ENCODE results near the gene PRKCZ.

The PRKCZ gene

GRCh38 chr1:2061065-2061778 is 11.0 kb downstream of the PRKCZ start:
- DNase-seq (ENCODE audit: low read depth in 2 of 2): no peak

DNA sequence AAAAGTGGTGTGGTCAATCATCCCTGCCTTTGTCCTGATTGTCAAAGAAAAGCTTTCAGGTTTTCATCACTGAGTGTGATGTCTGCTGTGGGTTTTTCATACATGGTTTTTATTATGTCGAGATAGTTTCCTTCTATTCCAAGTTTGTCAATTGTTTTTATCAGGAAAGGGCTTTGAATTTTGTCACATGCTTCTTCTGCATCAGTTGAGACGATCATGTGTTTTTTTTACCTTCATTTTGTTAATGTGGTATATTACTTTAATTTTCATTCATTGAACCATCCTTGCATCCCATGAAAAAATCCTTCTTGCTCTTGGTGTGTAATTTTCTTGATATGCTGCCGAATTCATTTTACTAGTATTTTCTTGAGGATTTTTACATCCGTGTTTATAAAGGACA is 15.5 kb downstream of the PRKCZ start:
- DNase-seq (ENCODE audit: low read depth in 2 of 2): no peak

DNA sequence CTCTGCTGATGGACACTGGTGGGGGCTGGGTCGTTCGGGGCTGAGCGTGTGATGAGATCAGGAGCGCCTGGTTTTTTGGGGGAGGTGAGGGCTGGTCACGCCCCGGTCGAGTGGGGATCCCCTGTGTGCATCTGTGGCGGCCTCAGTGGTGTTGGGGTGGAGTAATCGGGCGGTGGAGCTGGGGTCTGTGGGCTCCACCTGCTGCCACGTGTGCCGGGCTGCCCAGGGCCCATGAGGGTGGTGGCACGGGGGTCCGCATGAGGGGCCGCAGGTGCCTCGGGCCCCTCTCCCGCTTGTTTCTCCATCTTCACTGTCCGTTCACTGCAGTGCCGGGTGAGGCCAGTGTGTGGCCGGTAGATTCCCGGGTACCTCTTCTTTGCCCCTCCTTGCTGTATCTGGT is 17.2 kb downstream of the PRKCZ start:
- no peak for DNase-seq (ENCODE audit: low read depth in 2 of 2)

DNA sequence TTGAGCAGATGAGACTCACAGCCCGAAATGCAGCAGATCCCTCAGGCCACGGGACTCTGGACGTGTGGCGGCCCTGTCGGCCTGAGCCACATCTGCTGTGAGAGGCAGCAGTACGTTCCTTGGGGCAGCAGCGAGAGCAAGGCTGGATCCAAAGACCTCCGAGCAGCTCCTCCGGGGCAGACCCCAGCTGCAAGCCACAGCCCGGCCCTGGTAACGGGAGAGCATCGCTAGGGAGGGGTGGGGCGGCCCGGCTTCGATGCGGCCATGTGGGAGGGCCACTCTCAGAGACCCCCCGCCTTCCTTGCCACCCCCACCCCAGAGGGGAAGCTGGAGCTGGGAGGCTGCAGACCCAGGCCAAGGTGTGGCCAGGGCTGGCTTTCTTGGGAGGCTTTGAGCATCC is 17.8 kb downstream of the PRKCZ start:
- no peak for DNase-seq (ENCODE audit: low read depth in 2 of 2)

- DNase-seq (ENCODE audit: low read depth in 2 of 2): no peak
These were observed 18.7 kb downstream of the PRKCZ start for GRCh38 chr1:2068951-2069350.

DNA sequence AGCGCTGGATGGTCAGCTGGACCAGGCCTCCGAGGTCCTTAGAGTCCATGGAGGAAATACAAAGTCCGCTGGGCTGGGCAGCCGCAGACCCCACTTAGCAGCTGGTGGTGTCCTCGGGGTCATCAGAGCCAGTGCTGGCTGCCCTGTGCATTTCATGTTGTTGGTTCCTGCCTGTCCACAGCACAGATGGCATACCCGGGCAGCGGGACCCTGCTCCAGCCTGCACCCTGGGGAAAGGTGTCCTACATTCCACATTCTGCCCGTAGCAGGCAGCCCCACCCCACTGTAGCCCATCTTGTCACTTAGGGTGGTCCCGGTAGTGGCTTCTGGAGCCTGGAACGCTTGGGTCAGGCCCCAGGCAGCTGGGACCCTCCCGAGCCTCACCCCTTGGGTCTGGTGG is 19.8 kb downstream of the PRKCZ start:
- no peak for DNase-seq (ENCODE audit: low read depth in 2 of 2)

- DNase-seq (ENCODE audit: low read depth in 2 of 2): no peak
These were observed 20.8 kb downstream of the PRKCZ start for GRCh38 chr1:2070800-2071530.

DNA sequence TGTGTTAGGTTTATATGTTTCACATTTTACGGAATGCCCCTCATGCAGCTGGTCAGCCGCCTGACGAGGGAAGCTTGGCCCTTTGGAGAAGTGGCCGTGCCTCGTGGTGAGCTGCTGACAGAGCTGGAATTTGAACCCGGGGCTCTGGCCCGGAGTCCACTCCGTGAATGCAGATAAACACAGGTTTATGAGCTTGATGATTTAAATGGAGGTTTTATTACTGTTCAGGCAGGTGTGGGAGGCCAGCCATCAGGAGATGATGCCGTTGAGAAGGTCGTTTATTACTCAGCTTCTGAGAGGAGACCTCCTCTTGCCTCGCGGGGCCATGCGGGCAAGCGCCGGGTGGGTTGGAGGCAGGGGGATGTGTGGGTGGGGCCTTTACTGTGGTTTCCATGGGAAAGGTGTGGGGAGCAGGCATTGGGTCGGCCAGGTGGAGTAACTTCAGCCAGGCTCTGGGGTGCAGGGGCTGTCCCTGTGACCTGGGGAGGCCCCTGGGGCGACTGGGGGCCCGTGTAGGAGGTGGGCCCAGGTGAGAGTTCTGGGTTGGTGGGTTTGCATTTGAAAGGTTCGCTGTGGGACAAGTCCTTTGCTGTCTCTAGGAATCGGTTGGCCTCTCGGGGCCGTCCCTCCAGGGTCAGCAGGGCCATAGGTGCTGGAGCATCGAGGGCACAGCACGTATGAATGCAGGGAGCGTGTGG is 22.0 kb downstream of the PRKCZ start:
- no peak for DNase-seq (ENCODE audit: low read depth in 2 of 2)

DNA sequence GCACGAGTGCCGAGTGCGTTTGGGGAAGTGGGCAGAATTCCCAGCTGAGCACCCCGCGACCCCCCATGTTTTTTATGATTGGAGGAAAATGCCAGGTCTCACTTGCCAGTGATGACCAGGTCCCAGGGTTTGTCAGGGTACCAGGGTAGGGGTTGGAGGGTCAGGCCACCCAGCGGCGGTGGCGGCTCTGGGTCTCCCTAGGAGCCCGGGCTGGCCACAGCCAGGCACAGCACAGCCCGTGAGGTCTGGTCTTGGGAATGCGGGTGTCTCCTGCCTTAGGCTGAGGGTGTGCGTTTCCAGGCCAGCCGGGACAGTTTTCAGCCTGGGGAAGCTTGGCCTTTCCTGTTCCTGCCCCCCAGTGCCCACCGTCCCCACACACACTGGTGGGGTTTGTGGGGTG is 22.7 kb downstream of the PRKCZ start:
- DNase-seq (ENCODE audit: low read depth in 2 of 2): no peak

GRCh38 chr1:2073382-2074230 is 23.4 kb downstream of the PRKCZ start:
- no peak for DNase-seq (ENCODE audit: low read depth in 2 of 2)

DNA sequence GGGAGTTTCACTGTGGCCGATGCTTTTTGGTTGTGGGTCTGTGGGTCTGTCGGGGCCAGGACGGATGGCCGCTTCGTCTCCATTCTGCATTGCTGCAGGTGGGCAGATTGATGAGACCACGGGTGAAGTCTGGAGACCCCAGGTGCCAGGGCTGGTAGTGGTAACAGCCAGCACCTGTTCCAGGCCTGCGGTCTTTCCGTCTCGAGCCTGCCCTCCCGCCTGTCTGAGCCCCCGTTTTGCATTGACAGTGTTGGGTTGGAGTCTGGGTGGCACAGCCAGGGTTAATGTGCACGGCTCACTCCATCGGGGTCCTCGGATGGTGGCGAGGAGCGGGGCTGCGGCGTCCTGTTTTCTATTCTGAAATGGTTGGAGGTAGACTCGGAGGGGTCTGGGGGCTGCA is 24.2 kb downstream of the PRKCZ start:
- DNase-seq (ENCODE audit: low read depth in 2 of 2): no peak

- no peak for DNase-seq (ENCODE audit: low read depth in 2 of 2)
These were observed 24.9 kb downstream of the PRKCZ start for GRCh38 chr1:2074944-2075740.

DNA sequence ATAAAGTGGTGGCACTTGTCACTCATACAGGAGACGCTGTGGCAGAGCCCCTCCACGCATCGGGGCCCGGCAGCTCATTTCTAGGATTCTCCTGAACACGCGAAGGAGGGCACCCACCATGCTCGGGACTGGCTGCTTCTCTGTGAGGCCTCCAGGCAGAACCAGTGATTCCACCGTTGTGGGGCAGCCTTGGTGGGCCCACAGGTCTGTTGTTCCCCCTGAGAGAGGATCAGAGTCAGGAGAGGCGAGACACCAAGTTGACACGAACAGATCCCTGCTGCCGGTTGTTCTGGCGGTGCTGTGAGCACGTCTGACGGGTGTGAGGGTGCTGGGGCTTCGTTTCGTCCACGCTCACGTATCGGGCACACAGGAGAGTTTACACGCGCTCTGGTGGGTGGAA is 26.6 kb downstream of the PRKCZ start:
- DNase-seq (ENCODE audit: low read depth in 2 of 2): no peak

- no peak for DNase-seq (ENCODE audit: low read depth in 2 of 2)
These were observed 28.0 kb downstream of the PRKCZ start for GRCh38 chr1:2078170-2078569.

DNA sequence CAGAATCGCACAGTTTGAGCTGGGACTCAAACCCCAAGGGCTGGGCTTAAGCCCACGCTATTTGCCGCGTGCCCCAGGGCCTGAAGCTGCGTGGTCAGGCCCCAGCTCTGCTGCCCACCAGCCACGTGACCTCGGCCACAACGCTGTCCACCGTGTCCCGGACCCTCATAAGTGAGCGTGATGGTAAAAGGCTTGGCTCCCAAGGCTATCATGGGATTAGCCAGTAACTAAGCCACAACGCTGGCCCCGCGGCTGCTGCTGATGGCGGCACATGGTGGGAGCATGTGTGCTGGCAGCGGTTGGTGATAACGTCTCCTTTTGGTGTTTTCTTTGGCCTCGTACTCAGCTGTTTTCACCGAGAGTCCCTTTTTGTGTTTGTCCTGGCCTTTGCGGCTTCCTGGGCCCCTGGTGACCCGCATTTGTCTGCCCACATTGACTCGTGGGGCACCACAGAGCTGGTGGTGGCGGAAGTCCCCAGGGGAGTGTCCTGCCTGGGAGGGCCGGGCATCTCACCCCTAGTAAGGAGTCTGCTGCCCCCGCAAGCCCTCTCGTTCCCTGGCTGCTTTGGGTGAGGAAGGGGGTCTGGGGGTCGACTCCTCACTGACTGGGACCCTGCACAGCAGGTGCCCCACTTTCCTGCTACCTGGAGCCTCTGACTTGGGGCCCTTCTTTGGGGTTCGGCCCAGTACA is 29.3 kb downstream of the PRKCZ start:
- DNase-seq (ENCODE audit: low read depth in 2 of 2): no peak

GRCh38 chr1:2080140-2080539 is 29.9 kb downstream of the PRKCZ start:
- no peak for DNase-seq (ENCODE audit: low read depth in 2 of 2)

GRCh38 chr1:2080884-2081283 is 30.7 kb downstream of the PRKCZ start:
- DNase-seq (ENCODE audit: low read depth in 2 of 2): no peak

GRCh38 chr1:2081326-2081885 is 31.2 kb downstream of the PRKCZ start:
- no peak for DNase-seq (ENCODE audit: low read depth in 2 of 2)

DNA sequence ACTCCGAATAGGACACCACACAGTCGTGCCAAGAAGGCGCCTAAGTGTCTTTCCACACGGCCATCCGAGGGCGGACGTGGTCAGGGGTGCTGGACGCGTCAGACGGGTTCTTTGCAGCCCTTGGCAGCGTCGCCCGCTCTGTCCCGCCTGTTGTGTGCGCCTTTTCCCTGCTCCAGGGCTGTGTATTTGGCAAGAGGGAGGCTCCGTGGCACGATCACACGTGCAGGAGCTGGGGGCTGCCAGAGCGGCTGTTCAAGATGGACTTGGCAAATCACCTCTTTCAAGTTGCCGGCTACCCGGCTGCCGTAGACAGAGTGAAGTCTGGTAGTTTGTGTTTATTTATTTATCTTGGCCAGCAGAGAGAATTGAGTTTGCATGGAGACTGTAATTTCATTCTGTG is 31.9 kb downstream of the PRKCZ start:
- no peak for DNase-seq (ENCODE audit: low read depth in 2 of 2)

- no peak for DNase-seq (ENCODE audit: low read depth in 2 of 2)
These were observed 33.5 kb downstream of the PRKCZ start for GRCh38 chr1:2083666-2084065.

All from stimulated activated CD8-positive, alpha-beta memory T cell treated with anti-CD3 and anti-CD28 coated beads, Interleukin-2, amount 100 ng/mL, for 48 hours (primary cell).